ENCODE data around the gene SCEL.
"Not testable (repeated sequence)": the region's sequence is repeated elsewhere in the genome, so short reads cannot be mapped to it uniquely, and the experiment has no call there.

Gene SCEL

DNA sequence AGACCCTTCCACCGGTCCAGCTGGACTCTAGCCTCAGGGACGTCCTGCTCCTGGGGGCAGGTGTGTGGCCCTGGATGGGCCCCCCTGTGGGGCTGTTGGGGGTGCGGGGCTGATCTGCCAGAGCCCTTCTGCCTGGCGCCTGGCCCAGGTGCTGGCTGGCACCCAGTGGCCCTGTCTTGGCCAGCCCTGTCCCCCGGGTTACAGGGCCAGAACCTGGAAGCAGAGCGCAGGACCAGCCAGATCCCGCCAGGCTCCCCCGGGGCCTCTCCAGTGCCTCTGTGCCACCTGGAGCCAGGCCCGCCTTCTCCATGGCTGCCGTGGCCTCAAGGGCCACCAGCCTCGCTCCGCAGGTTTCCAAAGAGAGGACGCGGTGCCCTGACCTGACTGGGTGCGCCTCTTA is 127.3 kb downstream of the SCEL start:
- not testable (repeated sequence) for DNase-seq (ENCODE audit: low spot score)

DNA sequence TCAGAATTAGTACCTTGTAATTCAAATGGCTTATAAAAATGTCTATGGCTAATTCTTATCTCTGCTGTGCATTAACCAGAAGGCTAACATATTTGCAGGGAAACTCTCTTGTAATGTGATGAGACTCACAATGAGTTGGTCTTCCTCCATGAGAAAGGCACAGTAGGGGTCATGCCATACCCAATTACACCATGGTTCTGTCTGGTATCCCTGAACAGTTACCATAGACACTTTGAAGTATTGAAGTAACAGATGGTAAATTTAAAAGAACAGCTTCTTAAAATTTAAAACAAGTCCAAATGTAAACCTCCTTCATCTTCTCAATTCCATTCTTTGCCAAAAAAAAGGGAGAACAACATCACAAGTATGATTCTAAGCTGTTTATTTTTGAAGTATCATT is 139.3 kb downstream of the SCEL start:
- no peak for DNase-seq (ENCODE audit: low spot score)

DNA sequence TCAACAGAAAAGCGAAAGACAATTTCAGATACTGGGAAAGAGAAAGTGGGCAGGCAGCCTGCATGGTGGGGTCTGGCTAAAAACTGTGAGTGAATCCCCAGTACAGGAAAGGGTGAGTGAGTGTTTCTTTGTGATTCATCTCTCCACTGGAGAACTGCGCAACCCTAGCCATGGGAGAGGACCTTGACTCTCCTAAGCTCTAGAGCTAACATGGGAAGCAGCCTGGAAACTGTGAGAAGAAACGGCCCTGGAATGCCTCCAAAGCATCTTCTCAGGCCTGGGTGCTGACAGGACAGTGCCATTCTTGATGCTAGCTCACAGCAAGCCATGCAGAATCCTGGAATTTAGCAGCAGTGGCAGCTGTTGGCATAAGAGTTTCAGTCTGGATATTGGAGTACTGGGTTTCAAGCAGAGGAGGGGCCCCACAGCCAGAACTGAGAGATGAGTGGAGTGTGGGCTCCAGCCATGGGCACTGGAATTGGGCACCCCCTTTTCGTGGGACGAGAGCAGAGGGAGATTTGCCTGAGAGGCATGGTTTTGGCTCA is 143.3 kb downstream of the SCEL start:
- no peak for DNase-seq (ENCODE audit: low spot score)

DNA sequence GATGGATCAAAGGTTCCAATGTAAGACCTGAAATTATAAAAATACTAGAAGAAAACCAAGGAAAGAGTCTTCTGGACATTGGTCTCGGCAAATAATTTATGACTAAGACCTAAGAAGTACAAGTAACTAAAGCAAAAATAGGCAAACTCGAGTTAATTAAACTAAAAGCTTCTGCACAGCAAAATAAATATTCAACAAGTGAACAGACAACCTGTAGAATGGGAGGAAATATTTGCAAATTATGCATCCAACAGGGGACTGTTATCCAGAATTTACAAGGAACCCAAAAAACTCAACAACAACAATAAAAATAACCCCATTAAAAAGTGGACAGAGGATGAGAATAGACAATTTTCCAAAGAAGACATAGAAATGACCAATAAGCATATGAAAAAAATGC is 152.3 kb downstream of the SCEL start:
- DNase-seq (ENCODE audit: low spot score), result no peak

DNA sequence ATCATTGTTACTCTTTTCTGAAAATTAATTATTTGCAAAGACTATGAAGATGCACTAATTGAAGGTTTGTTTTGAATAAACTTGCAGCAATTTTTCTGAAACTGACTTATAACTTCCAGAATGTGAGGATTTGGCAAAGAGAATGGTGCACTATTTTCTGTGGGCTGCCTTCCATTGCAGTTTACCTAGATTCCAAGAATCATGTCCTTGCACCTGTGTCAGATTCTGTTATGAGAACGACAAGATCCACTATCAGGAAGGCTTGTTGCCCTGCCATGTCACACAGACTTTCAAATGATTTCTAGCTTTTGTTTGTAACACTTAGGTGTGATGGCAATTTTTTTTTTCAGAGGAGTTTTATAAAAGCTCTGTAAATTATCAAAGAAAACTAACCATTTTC is 156.4 kb downstream of the SCEL start:
- no peak for DNase-seq (ENCODE audit: low spot score)

DNA sequence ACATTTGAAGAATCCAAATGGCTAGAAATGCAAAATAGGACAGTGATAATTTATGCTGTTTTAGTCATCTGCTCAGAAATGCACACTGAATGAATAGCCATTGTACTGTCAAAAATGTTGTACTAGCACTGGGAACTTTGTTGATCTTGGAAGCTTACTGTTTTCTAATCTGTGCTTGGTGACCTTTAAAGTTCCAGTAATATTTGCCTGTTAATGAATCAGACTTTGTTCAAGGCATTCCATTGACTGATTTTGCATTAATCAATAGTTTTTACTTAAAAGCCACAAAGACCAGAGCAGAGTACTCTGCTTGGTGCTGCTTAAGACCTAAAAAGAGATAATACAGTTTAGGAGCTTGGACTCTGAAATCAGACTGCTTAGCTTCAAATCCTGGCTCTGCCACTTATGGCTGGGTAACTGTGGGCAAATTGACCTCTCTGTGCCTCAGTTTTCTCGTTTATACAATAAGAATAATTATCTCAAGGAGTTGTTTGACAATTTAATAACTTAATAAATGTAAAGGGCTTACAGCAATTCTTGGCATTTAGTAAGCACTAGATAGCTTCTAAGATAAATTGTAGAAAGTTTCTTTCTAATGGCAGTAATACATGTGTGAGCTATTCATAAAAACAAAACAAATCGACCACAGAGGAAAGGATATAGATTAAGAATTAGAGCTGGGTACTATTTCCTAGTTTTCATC is 157.4 kb downstream of the SCEL start:
- no peak for DNase-seq (ENCODE audit: low spot score)

DNA sequence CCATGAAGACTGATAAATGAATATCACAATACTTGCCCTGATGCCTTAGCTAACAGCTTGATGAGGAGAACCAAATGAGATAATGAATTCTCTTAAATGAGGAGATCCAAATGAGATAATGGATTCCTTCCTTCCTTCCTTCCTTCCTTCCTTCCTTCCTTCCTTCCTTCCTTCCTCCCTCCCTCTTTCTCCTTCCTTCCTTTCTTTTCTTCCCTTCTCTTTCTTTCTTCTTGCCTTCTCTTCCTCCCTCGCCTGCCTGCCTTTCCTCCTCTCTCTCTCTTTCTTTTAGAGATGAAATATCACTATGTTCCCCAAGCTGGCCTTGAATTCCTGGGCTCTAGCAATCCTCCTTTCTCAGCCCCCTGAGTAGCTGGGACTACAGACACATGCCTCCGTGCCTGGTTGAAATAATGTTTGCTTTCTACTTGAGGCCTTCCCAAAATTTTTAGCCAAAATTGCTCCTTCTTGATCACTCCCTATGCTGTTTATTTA is 158.0 kb downstream of the SCEL start:
- DNase-seq (ENCODE audit: low spot score), result no peak

Measured in germinal center (tissue), 1 donor.